GM12875 (cell line): ENCODE measurements around the gene KREMEN1.

Experiments used
- H3K4me3 ChIP-seq: one replicate; pipeline ENCODE4 v1.5.1; 2011; ENCODE audit warnings: low read depth, low read length, control low read depth
- TF ChIP-seq, protein P1 (sequence below): IDR thresholded peaks from 2 replicates; pipeline ENCODE4 v1.5.1; 2011; ENCODE audit warnings: low read depth, mild to moderate bottlenecking, control low read depth, inconsistent platforms, low read length, moderate library complexity, borderline replicate concordance; ENCODE audit not compliant: insufficient read depth

The KREMEN1 gene

DNA sequence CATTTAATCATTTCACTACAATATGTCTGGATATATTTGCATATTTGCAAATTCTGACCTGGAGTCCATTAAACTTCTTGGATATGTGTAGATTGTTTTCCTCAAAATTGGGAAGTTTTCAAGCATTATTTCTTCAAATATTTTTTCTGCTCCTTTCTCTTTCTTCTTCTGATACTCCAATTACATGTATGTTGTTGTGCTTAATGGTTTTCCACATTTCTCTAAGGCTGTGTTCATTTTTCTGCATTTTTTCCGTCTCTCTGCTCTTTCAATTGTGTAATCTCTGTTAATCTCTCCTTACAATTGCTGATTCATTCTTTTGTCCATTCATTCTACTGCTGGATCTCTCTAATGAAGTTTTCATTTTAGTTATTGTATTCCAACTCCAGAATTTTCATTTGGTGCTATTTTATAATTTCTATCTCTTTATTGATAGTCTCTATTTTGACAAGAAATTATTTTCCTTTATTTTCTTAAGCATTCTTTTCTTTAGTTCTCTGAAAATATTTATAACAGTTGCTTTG is 102.5 kb downstream of the KREMEN1 start:
- H3K4me3 ChIP-seq, result no peak overlapping the region
- TF ChIP-seq, protein P1, sequence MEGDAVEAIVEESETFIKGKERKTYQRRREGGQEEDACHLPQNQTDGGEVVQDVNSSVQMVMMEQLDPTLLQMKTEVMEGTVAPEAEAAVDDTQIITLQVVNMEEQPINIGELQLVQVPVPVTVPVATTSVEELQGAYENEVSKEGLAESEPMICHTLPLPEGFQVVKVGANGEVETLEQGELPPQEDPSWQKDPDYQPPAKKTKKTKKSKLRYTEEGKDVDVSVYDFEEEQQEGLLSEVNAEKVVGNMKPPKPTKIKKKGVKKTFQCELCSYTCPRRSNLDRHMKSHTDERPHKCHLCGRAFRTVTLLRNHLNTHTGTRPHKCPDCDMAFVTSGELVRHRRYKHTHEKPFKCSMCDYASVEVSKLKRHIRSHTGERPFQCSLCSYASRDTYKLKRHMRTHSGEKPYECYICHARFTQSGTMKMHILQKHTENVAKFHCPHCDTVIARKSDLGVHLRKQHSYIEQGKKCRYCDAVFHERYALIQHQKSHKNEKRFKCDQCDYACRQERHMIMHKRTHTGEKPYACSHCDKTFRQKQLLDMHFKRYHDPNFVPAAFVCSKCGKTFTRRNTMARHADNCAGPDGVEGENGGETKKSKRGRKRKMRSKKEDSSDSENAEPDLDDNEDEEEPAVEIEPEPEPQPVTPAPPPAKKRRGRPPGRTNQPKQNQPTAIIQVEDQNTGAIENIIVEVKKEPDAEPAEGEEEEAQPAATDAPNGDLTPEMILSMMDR, result no peak

DNA sequence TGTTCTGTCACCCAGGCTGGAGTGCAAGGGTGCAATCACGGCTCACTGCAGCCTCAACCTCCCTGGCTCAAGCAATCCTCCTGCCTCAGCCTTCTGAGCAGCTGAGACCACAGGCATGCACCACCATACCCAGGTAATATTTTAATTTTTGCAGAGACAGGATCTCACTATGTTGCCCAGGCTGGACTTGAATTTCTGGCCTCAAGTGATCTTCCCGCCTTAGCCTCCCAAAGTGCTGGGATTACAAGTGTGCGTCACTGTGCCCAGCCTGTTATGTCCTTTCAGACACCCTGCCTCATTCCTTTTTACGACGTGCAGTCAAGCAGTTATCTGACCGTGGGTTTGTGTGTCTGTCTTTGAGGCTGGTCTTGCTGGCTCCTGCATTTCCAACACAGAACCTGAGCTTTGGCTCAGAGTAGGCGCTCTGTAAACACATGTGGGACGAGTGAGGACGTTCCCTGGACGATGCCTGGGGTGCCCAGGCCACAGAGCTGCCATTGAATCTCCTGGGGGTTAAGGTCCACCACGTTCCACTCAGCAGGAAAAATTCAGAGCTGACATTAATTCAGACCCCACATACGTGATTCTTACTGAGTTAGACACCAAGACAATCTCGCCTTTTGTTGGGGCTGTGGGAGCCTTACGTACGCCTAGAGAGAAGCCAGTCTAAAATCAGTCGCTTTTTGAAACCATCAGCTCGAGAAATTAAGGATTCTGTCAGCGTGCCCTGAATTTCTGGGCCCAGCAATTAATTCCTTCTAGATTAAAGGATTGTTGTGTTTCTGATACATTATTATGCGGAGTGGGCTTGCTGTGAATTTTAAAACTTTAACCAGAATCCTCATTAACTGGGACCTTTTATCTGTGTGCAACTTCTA is 111.4 kb downstream of the KREMEN1 start:
- H3K4me3 ChIP-seq, result no peak overlapping the region
- TF ChIP-seq, protein P1, result no peak

DNA sequence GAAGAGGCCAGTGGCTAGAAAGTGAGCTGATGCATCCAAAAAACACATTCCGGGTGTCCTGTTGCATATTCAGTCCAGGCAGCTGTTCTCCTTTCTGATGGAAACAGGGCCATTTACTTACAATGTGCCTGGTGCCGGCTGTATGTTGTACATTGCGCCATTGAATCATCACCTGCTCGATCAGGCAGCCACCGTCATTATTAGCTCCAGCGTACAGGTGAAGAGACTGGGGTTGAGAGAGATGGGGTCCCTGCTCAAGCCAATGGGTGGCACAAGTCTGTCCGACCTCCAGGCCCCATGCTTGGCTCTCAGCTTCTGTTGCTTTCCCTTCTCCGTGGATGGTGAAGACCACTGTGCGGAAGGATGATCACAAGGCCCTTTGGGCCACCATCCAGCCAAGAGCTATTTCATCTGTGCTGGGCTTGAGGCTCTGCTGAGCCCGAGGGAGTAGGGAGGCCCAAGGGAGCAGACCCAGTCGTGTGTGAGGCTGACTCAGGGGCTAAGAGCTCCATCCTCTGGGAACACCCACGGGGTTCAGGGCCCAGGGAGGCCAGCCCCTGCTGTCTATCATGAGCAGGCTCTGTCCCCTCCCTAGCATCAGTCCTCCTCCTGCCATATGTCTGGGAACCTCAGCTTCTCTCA is 112.1 kb downstream of the KREMEN1 start:
- TF ChIP-seq, protein P1, result no peak
- no peak overlapping the region for H3K4me3 ChIP-seq

DNA sequence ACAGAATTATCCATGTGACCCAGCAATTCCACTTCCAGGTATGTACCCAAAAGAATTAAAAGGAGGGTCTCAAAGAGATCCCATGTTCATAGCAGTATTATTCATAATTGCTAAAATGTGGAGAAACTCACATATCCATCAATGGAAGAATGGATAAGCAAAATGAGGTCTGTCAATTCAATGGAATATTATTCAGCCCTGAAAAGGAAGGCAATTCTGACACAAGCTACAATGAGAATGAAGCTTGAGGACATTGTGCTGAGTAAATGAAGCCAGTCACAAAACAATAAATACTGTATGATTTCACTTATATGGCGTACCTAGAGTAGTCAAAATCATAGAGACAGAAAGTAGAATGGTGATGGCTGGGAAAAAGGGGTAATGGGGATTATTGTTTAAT is 113.5 kb downstream of the KREMEN1 start:
- H3K4me3 ChIP-seq, result no peak overlapping the region
- TF ChIP-seq, protein P1, result no peak

DNA sequence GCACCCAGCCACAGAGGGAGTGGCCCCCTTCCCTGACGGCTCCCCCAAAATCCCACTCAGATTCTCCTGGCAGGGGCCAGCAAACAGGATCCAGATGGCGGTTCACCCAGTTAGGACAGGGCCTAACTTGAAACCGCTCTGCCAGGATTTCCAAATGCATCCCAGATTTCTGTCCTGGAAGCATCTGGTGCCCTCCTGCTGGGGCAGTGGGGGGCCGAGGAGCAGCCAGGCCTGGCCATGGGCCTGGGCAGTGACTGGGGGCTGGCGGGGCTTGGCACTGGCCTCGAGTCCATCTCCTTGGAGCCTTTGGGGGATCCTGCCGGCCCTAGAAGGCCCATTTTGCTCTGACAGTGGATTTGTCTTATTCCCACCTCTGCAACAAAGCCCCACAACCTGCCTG is 115.0 kb downstream of the KREMEN1 start:
- no peak overlapping the region for H3K4me3 ChIP-seq
- TF ChIP-seq, protein P1, result no peak

DNA sequence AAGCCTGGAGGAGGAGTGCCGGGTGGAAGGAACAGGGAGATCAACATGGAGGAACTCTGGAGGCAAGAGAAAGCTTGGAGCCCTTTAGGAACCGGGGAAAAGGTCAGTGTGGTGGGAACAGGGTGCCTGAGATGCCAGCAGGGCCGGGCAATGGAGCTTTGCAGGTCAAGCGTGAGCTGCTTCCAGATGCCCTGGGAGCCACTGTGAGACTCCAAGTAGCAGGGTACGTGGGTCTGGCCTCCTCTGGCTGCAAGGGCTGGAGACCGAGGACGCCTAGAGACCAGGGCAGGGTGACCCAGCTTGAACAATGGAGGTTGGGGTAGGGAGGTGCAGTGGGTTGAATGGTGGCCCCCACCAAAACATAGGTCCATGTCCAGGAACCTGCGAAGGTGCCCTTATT is 117.2 kb downstream of the KREMEN1 start:
- TF ChIP-seq, protein P1, result no peak
- H3K4me3 ChIP-seq, result no peak overlapping the region
